Type B pancreatic cell (in vitro differentiated cells): ENCODE measurements around the gene LMCD1. TPM values are rescaled to one million over a fixed set of nuclear protein-coding genes. Genes with fewer than 3 reads are reported as not detected.

Experiments used
- DNase-seq: peaks from one replicate; pipeline ENCODE4 v3.0.0; 2021; ENCODE audit warnings: mixed read lengths; ENCODE audit not compliant: unreplicated experiment; ENCODE audit errors: extremely low spot score
- H3K27ac Mint-ChIP-seq: 2 replicates; pipeline ENCODE4 v1.8.0; 2021; ENCODE audit warnings: mild to moderate bottlenecking, mixed read lengths
- H3K27me3 Mint-ChIP-seq: 2 replicates; pipeline ENCODE4 v1.8.0; 2021; ENCODE audit warnings: mixed read lengths
- H3K36me3 Mint-ChIP-seq: 2 replicates; pipeline ENCODE4 v1.8.0; 2021; ENCODE audit warnings: mixed read lengths
- H3K4me1 Mint-ChIP-seq: one replicate; pipeline ENCODE4 v1.8.0; 2021; ENCODE audit warnings: mixed read lengths; ENCODE audit not compliant: unreplicated experiment
- H3K4me3 Mint-ChIP-seq: 2 replicates; pipeline ENCODE4 v1.8.0; 2021; ENCODE audit warnings: mild to moderate bottlenecking, mixed read lengths
- H3K9me3 Mint-ChIP-seq: 2 replicates; pipeline ENCODE4 v1.8.0; 2021; ENCODE audit warnings: mixed read lengths
- total RNA-seq: library from RNA; stranded (reverse); gene quantifications from 2 replicates; pipeline ENCODE4 v1.2.1, GENCODE V29; 2021; ENCODE audit warnings: low replicate concordance
- TF ChIP-seq, protein P1 (sequence below): fragments of 200-600 bp; sonication (generic); conservative IDR thresholded peaks from 2 replicates; pipeline ENCODE4 v1.5.0; 2021; ENCODE audit warnings: antibody characterized with exemption, mild to moderate bottlenecking

The LMCD1 gene
- total RNA-seq, 1 donor from 2014 or later: 33.1 TPM

DNA sequence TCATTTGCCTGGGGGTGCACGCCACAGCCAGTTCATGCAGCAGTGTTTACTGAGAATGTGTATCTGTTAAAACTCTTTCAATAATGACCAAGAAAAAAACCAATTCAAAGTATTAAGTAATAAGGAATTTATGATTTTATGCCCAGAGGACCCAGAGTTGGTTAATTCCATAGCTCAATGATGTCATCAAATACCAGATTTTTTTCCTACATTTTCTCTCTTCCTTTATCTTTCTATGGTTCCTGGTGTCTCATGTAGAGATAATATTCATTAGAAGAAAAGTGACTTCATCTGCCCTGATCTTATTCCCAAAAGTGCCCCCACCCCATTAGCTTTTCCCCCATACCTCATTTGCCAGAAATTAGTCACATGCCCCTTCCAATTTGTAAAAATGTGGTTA lies 44.6 kb upstream of the LMCD1 start:
- DNase-seq: no peak
- TF ChIP-seq, protein P1, sequence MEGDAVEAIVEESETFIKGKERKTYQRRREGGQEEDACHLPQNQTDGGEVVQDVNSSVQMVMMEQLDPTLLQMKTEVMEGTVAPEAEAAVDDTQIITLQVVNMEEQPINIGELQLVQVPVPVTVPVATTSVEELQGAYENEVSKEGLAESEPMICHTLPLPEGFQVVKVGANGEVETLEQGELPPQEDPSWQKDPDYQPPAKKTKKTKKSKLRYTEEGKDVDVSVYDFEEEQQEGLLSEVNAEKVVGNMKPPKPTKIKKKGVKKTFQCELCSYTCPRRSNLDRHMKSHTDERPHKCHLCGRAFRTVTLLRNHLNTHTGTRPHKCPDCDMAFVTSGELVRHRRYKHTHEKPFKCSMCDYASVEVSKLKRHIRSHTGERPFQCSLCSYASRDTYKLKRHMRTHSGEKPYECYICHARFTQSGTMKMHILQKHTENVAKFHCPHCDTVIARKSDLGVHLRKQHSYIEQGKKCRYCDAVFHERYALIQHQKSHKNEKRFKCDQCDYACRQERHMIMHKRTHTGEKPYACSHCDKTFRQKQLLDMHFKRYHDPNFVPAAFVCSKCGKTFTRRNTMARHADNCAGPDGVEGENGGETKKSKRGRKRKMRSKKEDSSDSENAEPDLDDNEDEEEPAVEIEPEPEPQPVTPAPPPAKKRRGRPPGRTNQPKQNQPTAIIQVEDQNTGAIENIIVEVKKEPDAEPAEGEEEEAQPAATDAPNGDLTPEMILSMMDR: no peak
- Mint-ChIP-seq H3K4me1 (peaks cover 19% of the 10 kb centered on the region), H3K4me3 (no peak overlapping the region), H3K27me3 (peaks cover 5% of the 10 kb centered on the region), H3K27ac (no peak overlapping the region), H3K9me3 (peaks cover 9% of the 10 kb centered on the region), H3K36me3 (no peaks in the 10 kb centered on the region)

DNA sequence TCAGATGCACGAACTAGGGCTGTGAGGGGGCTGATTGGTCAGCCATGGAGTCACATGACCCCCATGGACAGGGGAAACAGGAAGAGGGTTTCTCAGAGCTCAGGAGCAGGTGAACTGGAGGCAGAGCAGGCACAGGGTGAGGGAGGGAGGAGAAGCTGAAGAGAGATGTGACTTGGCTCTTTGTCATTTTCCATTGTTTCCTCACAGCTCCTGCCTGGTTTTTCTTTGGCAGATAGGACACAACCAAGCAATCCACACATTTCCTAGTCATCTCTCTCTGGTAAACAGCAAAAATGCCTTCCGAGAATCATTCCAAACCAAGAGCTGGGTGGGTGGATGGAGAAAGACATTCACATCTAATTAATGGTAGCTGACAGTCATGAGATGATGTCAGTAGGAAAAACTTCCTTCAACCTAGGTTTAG lies 43.4 kb upstream of the LMCD1 start:
- H3K4me1 Mint-ChIP-seq: peaks cover 18% of the 10 kb centered on the region
- H3K36me3 Mint-ChIP-seq: no peaks in the 10 kb centered on the region
- TF ChIP-seq, protein P1: no peak
- no peak overlapping the region for H3K4me3 Mint-ChIP-seq
- peaks cover 9% of the 10 kb centered on the region for H3K9me3 Mint-ChIP-seq
- DNase-seq: no peak
- H3K27me3 Mint-ChIP-seq: peaks cover 8% of the 10 kb centered on the region
- H3K27ac Mint-ChIP-seq: no peak overlapping the region

DNA sequence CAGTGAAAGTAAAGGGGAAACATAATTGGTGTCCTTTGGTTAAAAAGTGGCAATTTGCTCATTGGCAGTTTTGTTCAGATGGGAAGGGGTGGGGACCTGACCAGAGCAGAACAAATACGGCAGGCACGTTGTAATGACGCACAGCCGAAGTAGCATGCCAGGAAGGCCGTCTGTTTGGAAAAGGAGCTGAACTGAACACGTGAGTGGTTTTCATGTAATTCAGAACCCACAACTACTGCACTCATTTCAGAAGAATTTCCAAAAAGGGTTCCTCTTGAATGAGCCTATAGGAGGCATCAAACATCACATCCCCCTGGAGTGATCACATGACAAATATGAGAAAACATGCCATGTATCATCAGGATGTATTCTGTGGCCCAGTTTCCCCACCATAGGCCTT lies 42.9 kb upstream of the LMCD1 start:
- no peak for DNase-seq
- H3K27ac Mint-ChIP-seq: no peak overlapping the region
- H3K27me3 Mint-ChIP-seq: peaks cover 8% of the 10 kb centered on the region
- H3K36me3 Mint-ChIP-seq: no peaks in the 10 kb centered on the region
- H3K4me1 Mint-ChIP-seq: peaks cover 14% of the 10 kb centered on the region
- TF ChIP-seq, protein P1: no peak
- H3K9me3 Mint-ChIP-seq: peaks cover 9% of the 10 kb centered on the region
- H3K4me3 Mint-ChIP-seq: no peak overlapping the region

DNA sequence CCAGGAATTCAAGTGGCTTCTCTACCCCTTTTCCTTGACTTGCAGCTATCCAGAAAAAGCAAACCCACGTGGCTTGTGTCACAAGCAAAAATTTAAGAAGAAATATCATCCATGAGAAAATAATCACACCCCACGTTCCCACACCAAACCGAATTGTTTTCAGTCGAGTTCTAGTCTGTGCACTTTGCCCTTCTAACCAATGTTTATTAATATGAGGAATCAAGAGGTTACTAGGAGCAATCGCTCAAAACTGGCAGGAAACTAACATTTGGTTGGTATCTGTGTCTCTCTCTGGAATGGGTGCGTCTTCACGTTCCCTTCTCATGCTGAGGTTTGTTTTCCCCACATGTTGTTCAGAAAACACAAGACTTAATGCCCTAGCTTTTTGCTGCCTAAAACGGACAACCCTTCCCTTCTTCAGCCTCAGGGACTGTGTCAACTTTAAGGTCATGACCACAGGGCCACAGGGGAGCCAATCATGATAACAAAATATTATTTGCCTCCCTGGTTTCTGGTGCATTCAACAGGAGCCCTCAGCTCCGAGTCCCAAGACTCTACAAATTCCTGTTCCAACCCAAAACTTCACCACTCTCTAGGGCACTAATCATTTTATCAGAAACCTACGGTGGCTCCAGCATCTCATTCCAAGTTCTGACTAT lies 41.4 kb upstream of the LMCD1 start:
- no peak overlapping the region for H3K27ac Mint-ChIP-seq

DNA sequence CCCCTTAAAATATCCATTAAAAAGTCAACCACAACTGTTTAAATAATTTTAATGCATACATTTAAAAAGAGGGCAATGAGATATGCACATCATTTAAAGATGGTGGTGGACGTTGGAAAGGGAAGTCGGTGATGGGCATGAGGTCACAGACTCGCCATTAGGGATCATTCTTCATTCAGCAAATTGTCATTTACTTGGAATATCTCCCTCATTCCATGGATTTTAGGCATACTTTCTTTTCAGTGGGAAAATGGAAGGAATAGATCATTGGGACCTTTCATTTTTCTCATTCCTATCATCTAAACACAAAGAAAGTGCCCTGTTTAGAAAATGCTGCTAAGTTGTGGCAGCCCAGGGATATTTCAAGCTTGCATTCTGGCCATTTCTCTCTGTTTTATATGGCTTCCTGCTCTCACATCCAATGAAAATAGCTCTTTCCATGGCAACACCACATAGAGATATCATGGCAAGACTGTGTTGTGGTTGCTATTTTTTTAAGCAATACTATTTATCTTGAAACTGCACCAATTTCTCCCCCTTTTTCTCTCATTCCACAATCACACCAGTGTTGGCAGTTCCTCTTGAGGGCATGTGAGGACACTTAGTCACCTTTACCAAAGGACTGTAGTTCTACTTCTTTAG lies 40.7 kb upstream of the LMCD1 start:
- H3K36me3 Mint-ChIP-seq: no peaks in the 10 kb centered on the region
- peaks cover 14% of the 10 kb centered on the region for H3K4me1 Mint-ChIP-seq
- no peak overlapping the region for H3K27ac Mint-ChIP-seq
- TF ChIP-seq, protein P1: no peak
- peaks cover 3% of the 10 kb centered on the region for H3K27me3 Mint-ChIP-seq
- H3K4me3 Mint-ChIP-seq: no peak overlapping the region
- DNase-seq: no peak
- H3K9me3 Mint-ChIP-seq: peaks cover 9% of the 10 kb centered on the region

More for the DNA sequence above, 41.4 kb upstream of the LMCD1 start:
- no peak for DNase-seq
- Mint-ChIP-seq H3K36me3 (no peaks in the 10 kb centered on the region), H3K9me3 (peaks cover 9% of the 10 kb centered on the region), H3K27me3 (peaks cover 3% of the 10 kb centered on the region), H3K4me1 (peaks cover 14% of the 10 kb centered on the region), H3K4me3 (no peak overlapping the region)
- TF ChIP-seq, protein P1: no peak
